Progenitor cell of endocrine pancreas (in vitro differentiated cells): ENCODE results near the gene EIF1. TPM values are rescaled to one million over a fixed set of nuclear protein-coding genes. Genes with fewer than 3 reads are reported as not detected.

ENCODE experiments used
- DNase-seq: peaks from one replicate; pipeline ENCODE4 v3.0.0; 2021; ENCODE audit warnings: low spot score; ENCODE audit not compliant: unreplicated experiment
- H3K27ac Mint-ChIP-seq: 2 replicates; pipeline ENCODE4 v1.8.0; 2021; ENCODE audit warnings: mild to moderate bottlenecking, moderate library complexity, mixed read lengths
- H3K27me3 Mint-ChIP-seq: 2 replicates; pipeline ENCODE4 v1.8.0; 2021; ENCODE audit warnings: mixed read lengths
- H3K36me3 Mint-ChIP-seq: 2 replicates; pipeline ENCODE4 v1.8.0; 2022; ENCODE audit warnings: mixed read lengths; ENCODE audit not compliant: insufficient read depth
- H3K4me1 Mint-ChIP-seq: 2 replicates; pipeline ENCODE4 v1.8.0; 2021; ENCODE audit warnings: low read depth, mixed read lengths
- H3K4me3 Mint-ChIP-seq: 2 replicates; pipeline ENCODE4 v1.8.0; 2021; ENCODE audit warnings: low read depth, mild to moderate bottlenecking, moderate library complexity, mixed read lengths
- H3K9me3 Mint-ChIP-seq: 2 replicates; pipeline ENCODE4 v1.8.0; 2021; ENCODE audit warnings: low read depth, mixed read lengths
- CTCF ChIP-seq: fragments of 200-600 bp; sonication (generic); IDR thresholded peaks from one replicate; pipeline ENCODE4 v1.5.0; 2021; ENCODE audit warnings: antibody characterized with exemption, mild to moderate bottlenecking; ENCODE audit not compliant: unreplicated experiment
- total RNA-seq: library from RNA; stranded (reverse); gene quantifications from 2 replicates; pipeline ENCODE4 v1.2.1, GENCODE V29; 2021

Gene EIF1
- total RNA-seq, 1 donor from 2014 or later, result 622 TPM

DNA sequence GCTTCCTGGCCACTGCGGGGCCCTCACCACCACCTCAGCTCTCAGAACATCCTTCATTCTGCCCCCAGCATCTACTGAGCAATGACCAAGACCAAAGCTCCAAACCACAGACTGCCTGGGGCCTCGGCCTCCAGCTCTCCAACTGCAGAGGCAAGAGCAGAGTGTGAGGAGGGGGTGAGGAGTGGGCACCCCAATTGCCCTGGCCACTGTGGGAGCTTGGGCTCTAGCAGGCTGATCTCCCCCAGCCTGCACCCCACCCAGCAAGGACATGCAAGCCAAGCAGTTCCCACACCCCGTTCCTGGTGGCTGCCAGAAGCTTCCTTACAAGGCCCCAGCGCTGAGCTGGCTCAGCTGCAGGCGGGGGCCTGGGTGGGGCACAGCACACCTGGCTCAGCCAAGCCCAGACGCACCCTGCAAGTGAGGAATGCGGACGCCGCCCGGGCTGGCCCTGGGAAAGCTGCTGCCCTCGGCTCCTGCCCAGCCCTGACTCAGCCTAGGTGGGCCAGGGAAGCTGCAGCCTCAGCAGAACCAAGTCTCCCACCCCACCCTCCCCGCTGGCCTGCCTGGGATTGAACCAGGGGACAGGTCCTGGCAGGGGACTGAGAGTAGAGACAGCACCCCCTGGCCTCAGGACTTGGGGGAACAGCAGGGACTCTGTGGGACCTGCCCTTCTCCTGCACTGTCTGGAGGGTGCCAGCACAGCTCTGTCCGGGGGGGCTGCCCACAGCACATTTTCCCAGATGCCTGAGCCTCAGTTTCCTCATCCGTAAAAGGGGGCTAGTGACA lies 34.6 kb upstream of the EIF1 start:
- Mint-ChIP-seq H3K27me3 (no peaks in the 10 kb centered on the region), H3K9me3 (no peaks in the 10 kb centered on the region), H3K4me3 (no peak overlapping the region), H3K4me1 (peaks cover 11% of the 10 kb centered on the region), H3K27ac (no peak overlapping the region), H3K36me3 (no peaks in the 10 kb centered on the region)
- no peak for TF ChIP-seq CTCF
- DNase-seq, result peak; percentile 24

DNA sequence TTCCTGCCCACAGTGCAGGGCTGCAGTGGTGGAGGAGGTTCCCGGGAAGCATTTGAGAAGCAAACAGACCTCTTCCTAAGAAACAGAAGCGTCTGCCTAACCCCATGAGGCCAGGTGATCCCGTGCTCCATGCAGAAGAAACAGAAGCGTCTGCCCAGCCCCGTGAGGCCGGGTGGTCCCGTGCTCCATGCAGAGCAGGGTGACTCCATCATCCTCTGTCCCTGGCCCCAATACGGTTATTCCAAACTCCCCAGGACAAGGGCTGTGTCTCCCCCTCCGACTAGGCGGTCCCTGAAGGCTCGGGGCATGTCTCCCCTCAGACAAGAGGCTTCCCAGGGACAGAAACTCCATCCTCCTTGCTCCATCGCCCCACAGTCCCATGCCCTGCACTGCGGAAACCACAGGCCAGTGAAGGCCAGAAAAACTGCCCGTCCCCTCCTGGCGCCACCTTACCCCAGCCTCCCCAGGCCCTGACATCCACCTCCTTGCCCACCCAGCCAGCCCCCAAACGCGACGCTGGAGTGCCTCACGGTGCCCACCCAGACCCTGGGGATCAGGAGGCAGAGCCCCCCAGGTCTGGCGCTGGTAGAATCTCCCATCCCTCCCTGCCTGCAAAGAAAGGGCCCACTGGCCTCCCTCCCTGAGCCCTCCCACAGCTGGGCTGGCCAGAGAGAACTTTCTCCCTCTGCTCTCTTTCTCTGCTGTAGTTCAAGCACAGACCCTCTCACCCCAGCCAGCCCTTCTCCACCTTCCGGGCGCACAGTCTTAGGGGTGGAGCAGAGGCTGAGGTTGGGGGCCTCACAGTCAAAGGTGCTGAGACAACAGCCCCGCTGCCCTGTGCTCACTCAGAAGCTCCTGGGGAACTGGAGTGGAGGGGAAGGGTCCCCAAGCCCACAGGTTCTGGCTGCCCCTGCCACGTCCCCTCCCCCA lies 33.7 kb upstream of the EIF1 start:
- no peaks in the 10 kb centered on the region for H3K27me3 Mint-ChIP-seq
- no peaks in the 10 kb centered on the region for H3K36me3 Mint-ChIP-seq
- TF ChIP-seq CTCF, result no peak
- H3K4me3 Mint-ChIP-seq, result no peak overlapping the region
- H3K9me3 Mint-ChIP-seq, result no peaks in the 10 kb centered on the region
- H3K4me1 Mint-ChIP-seq, result peaks cover 11% of the 10 kb centered on the region
- DNase-seq, result no peak
- H3K27ac Mint-ChIP-seq, result peak overlapping the region; percentile 84

- no peak for TF ChIP-seq CTCF
- Mint-ChIP-seq H3K4me3 (no peak overlapping the region), H3K4me1 (peaks cover 11% of the 10 kb centered on the region), H3K27ac (peak overlapping the region; percentile 69), H3K27me3 (no peaks in the 10 kb centered on the region), H3K36me3 (no peaks in the 10 kb centered on the region), H3K9me3 (no peaks in the 10 kb centered on the region)
- DNase-seq, result no peak
Observed at GRCh38 chr17:41655611-41656111, 33.0 kb upstream of the EIF1 start.

DNA sequence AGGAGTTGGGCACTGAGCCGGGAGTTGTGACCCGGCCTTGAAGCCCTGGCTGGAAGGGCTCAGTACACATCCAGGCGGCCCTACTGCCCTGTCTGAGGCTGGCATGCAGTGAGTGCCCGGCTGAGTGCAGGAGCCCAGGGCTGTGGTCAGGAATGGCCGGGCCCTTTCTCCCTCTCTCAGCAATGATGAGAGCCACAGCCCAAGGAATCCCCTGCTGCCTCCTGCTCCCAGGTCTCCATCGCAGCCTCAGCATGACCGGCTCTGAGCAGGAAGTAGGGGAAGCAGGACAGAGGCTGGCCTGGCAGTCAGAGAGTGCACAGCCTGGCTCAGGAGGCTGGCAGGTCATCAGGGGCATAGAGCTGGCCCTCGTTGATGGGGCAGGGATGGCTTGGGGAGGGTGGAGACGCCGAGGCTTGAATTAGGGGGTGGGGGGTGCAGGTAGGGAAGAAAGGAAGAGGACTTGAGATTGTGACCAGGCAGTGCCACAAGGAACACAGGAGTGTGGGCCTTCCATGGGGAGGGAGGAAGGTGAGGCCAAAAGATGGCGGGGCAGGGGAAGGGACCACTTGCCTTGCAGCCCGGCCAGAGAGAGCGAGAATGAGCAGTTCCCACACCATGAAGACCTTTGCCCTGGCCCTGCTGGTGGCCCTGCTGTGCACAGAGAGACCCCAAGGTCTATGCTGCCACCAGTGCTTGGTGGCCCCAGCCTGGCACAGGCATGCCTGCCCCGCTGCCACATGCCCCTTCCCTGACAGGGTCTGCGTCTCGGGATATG lies 32.2 kb upstream of the EIF1 start:
- Mint-ChIP-seq H3K4me1 (peaks cover 11% of the 10 kb centered on the region), H3K4me3 (no peak overlapping the region), H3K9me3 (no peaks in the 10 kb centered on the region), H3K36me3 (no peaks in the 10 kb centered on the region), H3K27me3 (no peaks in the 10 kb centered on the region), H3K27ac (no peak overlapping the region)
- TF ChIP-seq CTCF, result no peak
- no peak for DNase-seq
